Measurements from ENCODE around the gene PIK3R1. TPM values are rescaled to one million over a fixed set of nuclear protein-coding genes. Genes with fewer than 3 reads are reported as not detected.
"Not testable (repeated sequence)": the region's sequence is repeated elsewhere in the genome, so short reads cannot be mapped to it uniquely, and the experiment has no call there.

PIK3R1 gene
- total RNA-seq, 2 donors from 2014 or later: 71.6 to 81.2 TPM

GRCh38 chr5:68196876-68197275 lies 18.7 kb upstream of the PIK3R1 start:
- DNase-seq (ENCODE audit: low spot score): no peak
- intact Hi-C loops (cut with DNase I): no loop called here
- Histone ChIP-seq H3K4me3 (no peak overlapping the region), H3K36me3 (no peaks in the 10 kb centered on the region), H3K9me3 (no peaks in the 10 kb centered on the region), H3K27me3 (replicated peaks; ENCODE audit: insufficient read depth) (no peaks in the 10 kb centered on the region), H3K4me1 (replicated peaks) (no peaks in the 10 kb centered on the region), H3K27ac (no peak overlapping the region)
- no peak for TF ChIP-seq CTCF (IDR thresholded peaks at IDR 0.05)
- no peak for TF ChIP-seq POLR2AphosphoS5 (IDR thresholded peaks at IDR 0.05)
- TF ChIP-seq POLR2A (IDR thresholded peaks at IDR 0.05): no peak
- WGBS: 77% methylated on average over 6 of the region's 6 CpGs

- Histone ChIP-seq H3K4me3 (no peak overlapping the region), H3K4me1 (replicated peaks) (no peaks in the 10 kb centered on the region), H3K27ac (no peak overlapping the region), H3K36me3 (no peaks in the 10 kb centered on the region), H3K9me3 (no peaks in the 10 kb centered on the region), H3K27me3 (replicated peaks; ENCODE audit: insufficient read depth) (no peaks in the 10 kb centered on the region)
- no peak for DNase-seq (ENCODE audit: low spot score)
- TF ChIP-seq POLR2AphosphoS5 (IDR thresholded peaks at IDR 0.05): no peak
- no peak for TF ChIP-seq CTCF (IDR thresholded peaks at IDR 0.05)
- TF ChIP-seq POLR2A (IDR thresholded peaks at IDR 0.05): no peak
- 92% methylated on average over 4 of the region's 4 CpGs for WGBS
- intact Hi-C loops (cut with DNase I): no loop called here
Observed at GRCh38 chr5:68200288-68200687, 15.3 kb upstream of the PIK3R1 start.

DNA sequence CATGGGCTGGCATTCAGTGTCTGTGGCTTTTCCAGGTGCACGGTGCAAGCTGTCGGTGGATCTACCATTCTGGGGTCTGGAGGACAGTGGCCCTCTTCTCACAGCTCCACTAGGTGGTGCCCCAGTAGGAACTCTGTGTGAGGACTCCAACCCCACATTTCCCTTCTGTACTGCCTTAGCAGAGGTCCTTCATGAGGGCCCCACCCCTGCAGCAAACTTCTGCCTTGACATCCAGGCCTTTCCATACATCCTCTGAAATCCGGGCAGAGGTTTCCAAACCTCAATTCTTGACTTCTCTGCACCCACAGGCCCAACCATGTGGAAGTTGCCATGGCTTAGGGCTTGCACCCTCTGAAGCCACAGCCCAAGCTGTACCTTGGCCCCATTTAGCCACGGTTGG lies 4.9 kb upstream of the PIK3R1 start:
- not testable (repeated sequence) for H3K36me3 ChIP-seq; H3K27me3 ChIP-seq (replicated peaks; ENCODE audit: insufficient read depth); H3K4me1 ChIP-seq (replicated peaks); H3K4me3 ChIP-seq; H3K9me3 ChIP-seq; H3K27ac ChIP-seq; DNase-seq (ENCODE audit: low spot score)
- whole genome bisulfite sequencing: 99% methylated on average over 4 of the region's 4 CpGs
- intact Hi-C loops (cut with DNase I): loop anchor here (10.0 kb wide), 1 partner anchor 516 kb away; no protein-coding TSS in a partner anchor

DNA sequence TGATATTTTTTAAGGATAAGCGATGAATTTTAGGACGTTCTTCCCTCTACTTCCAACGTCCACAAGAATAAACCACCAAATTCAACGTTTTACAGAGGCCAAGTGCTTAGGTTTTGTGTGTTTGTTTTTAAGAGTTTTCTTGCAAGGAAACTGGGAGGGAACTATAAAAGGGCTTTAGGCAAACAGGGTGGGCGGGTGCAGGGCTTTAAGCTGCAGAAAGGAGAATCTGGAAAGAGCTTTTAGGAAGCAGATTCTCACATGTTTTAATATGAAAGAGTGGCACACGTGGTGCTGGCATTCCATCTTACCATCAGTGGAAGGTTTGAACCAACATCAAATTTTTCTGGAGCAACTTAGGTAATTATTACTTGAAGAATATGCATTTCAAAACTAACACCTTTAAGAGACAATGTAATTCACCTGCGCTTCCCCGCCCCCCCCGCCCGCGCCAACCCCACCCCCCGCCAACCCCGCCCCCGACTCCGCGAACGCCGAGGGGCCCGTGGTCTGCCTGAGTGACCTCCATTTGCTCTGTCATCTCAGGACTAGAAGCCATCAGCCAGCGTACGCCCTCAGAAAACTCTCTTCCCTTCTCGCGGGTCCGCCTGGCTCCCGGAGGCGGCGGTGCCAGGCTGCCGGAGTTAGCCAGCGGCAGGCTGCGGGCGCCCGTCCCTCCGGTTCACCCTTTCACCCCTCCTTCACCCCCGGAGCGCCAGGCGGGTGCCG lies 911 bp upstream of the PIK3R1 start:
- peak; percentile 18 for DNase-seq (ENCODE audit: low spot score)

DNA sequence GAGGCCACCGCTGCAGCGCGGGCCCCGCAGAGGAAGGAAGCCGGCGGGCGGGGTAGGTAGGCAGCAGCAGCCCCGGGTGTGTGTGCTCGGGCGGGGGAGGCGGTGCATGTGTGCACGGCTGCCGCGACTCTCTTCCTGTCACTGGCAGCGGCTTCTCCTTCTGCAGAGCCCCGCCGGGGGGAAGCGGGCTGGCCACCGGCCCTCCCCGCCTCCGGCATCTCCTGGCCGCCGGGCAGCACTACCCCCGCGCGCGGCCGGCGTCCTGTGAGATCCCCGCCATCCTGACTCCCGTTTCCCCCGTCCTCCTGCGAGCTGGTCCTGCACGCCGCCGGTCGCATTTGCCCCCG lies 315 bp downstream of the PIK3R1 start:
- Histone ChIP-seq H3K4me3 (peak overlapping the region; percentile 67 to 86), H3K36me3 (no peaks in the 10 kb centered on the region), H3K4me1 (replicated peaks) (no peaks in the 10 kb centered on the region), H3K27me3 (replicated peaks; ENCODE audit: insufficient read depth) (no peaks in the 10 kb centered on the region), H3K9me3 (no peaks in the 10 kb centered on the region), H3K27ac (peak overlapping the region; percentile 84 to 96)
- no peak for DNase-seq (ENCODE audit: low spot score)
- 3% methylated on average over 6 of the region's 38 CpGs for WGBS
- TF ChIP-seq POLR2A (IDR thresholded peaks at IDR 0.05): no peak
- TF ChIP-seq CTCF (IDR thresholded peaks at IDR 0.05): no peak
- no peak for TF ChIP-seq POLR2AphosphoS5 (IDR thresholded peaks at IDR 0.05)
- intact Hi-C loops (cut with DNase I): loop anchor here (2.0 to 10.0 kb wide), 3 partner anchors 36 to 521 kb away; no protein-coding TSS in a partner anchor

More for the DNA sequence above, 911 bp upstream of the PIK3R1 start:
- TF ChIP-seq CTCF (IDR thresholded peaks at IDR 0.05): no peak
- TF ChIP-seq POLR2AphosphoS5 (IDR thresholded peaks at IDR 0.05): no peak
- TF ChIP-seq POLR2A (IDR thresholded peaks at IDR 0.05): no peak
- Histone ChIP-seq H3K36me3 (no peaks in the 10 kb centered on the region), H3K4me3 (peak overlapping the region; percentile 67 to 86), H3K27me3 (replicated peaks; ENCODE audit: insufficient read depth) (no peaks in the 10 kb centered on the region), H3K27ac (peak overlapping the region; percentile 95 to 96), H3K4me1 (replicated peaks) (no peaks in the 10 kb centered on the region), H3K9me3 (no peaks in the 10 kb centered on the region)
- 2% methylated on average over 33 of the region's 37 CpGs for WGBS
- intact Hi-C loops (cut with DNase I): loop anchor here (2.0 to 10.0 kb wide), 3 partner anchors 38 to 520 kb away; no protein-coding TSS in a partner anchor

Data from prostate gland (tissue), 2 donors.